Brain microvascular endothelial cell (primary cell): ENCODE measurements around the gene DNAJB9.
A peak's percentile ranks its signal among the peaks of the same experiment; 100 is the strongest.

Experiments used
- DNase-seq: peaks from one replicate; pipeline ENCODE4 v3.0.0-alpha.2; 2020
- H3K27ac ChIP-seq: fragments of 250-450 bp; sonication (Bioruptor Pico); 2 replicates; pipeline ENCODE4 v1.5.1; 2020; ENCODE audit warnings: mild to moderate bottlenecking, moderate library complexity
- H3K27me3 ChIP-seq: fragments of 250-450 bp; sonication (Bioruptor Pico); replicated peaks from 2 replicates; pipeline ENCODE4 v1.5.1; 2020; ENCODE audit warnings: mild to moderate bottlenecking
- H3K36me3 ChIP-seq: fragments of 250-450 bp; sonication (Bioruptor Pico); replicated peaks from 2 replicates; pipeline ENCODE4 v1.5.1; 2020; ENCODE audit warnings: mild to moderate bottlenecking
- H3K4me3 ChIP-seq: 2 replicates; pipeline ENCODE4 v1.5.1; 2011; ENCODE audit warnings: low read depth, mild to moderate bottlenecking, control low read depth, low read length, moderate library complexity
- in situ Hi-C: cut with HindIII; loops from 2 replicates; pipeline ENCODE4 v1.10.0; 2017; ENCODE audit warnings: low sequenced_read_pairs, low pct_ligation_motif_present
- TF ChIP-seq, protein P1 (sequence below): IDR thresholded peaks from 2 replicates; pipeline ENCODE4 v1.5.1; 2011; ENCODE audit warnings: low read depth, mild to moderate bottlenecking, moderate library complexity, low read length, control low read depth, inconsistent platforms; ENCODE audit errors: missing control alignments

The DNAJB9 gene

GRCh38 chr7:108565987-108566386 lies 3.7 kb upstream of the DNAJB9 start:
- in situ Hi-C loops = no loop called here
- H3K27ac ChIP-seq = no peak overlapping the region
- H3K36me3 ChIP-seq = peaks cover 2% of the 10 kb centered on the region
- TF ChIP-seq, protein P1, sequence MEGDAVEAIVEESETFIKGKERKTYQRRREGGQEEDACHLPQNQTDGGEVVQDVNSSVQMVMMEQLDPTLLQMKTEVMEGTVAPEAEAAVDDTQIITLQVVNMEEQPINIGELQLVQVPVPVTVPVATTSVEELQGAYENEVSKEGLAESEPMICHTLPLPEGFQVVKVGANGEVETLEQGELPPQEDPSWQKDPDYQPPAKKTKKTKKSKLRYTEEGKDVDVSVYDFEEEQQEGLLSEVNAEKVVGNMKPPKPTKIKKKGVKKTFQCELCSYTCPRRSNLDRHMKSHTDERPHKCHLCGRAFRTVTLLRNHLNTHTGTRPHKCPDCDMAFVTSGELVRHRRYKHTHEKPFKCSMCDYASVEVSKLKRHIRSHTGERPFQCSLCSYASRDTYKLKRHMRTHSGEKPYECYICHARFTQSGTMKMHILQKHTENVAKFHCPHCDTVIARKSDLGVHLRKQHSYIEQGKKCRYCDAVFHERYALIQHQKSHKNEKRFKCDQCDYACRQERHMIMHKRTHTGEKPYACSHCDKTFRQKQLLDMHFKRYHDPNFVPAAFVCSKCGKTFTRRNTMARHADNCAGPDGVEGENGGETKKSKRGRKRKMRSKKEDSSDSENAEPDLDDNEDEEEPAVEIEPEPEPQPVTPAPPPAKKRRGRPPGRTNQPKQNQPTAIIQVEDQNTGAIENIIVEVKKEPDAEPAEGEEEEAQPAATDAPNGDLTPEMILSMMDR = no peak
- DNase-seq = no peak
- no peaks in the 10 kb centered on the region for H3K27me3 ChIP-seq
- H3K4me3 ChIP-seq = no peak overlapping the region

GRCh38 chr7:108568801-108569380 lies 783 bp upstream of the DNAJB9 start:
- H3K36me3 ChIP-seq = peaks cover 11% of the 10 kb centered on the region
- peak overlapping the region; percentile 96 for H3K27ac ChIP-seq
- TF ChIP-seq, protein P1 = no peak
- DNase-seq = no peak
- H3K4me3 ChIP-seq = peak overlapping the region; percentile 98
- in situ Hi-C loops = no loop called here
- no peaks in the 10 kb centered on the region for H3K27me3 ChIP-seq

DNA sequence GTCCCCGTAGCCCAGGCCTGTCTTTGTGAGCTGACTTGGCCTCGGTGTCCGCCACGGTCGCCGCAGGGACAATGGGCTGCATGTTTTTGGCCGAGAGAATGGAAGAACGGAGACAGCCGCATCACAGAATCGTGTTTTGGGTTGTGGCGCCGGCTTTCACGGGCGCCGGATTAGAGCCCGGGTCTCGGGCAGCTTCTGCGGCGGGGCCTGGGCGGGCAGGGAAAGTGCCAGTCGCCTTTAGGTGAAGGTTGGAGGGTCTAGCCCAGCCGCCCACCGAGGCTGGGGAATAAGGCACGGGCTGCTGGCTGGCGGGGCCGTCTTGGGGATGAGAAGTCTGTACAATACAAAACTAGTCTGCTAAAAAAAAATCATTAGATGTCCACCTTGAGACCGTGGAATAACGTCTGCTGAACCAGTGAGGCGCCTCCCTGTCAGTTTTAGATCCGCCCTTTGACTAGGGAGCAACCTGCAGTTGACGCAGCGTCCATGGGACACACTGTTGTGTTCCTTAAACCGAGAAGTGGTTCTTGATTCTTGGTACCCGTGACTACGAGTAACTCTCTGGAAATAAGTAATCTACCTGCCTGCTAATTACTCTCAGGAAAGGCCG lies 577 bp downstream of the DNAJB9 start:
- TF ChIP-seq, protein P1 = no peak
- in situ Hi-C loops = no loop called here
- Histone ChIP-seq H3K36me3 (peaks cover 14% of the 10 kb centered on the region), H3K27ac (peak overlapping the region; percentile 96), H3K27me3 (no peaks in the 10 kb centered on the region), H3K4me3 (peak overlapping the region; percentile 98)
- peak; percentile 42 for DNase-seq

GRCh38 chr7:108572480-108572879 lies 2.8 kb downstream of the DNAJB9 start:
- in situ Hi-C loops = no loop called here
- H3K27ac ChIP-seq = no peak overlapping the region
- peaks cover 15% of the 10 kb centered on the region for H3K36me3 ChIP-seq
- no peak overlapping the region for H3K4me3 ChIP-seq
- TF ChIP-seq, protein P1 = no peak
- no peaks in the 10 kb centered on the region for H3K27me3 ChIP-seq
- DNase-seq = no peak

- no peak overlapping the region for H3K4me3 ChIP-seq
- no peak overlapping the region for H3K27ac ChIP-seq
- peaks cover 15% of the 10 kb centered on the region for H3K36me3 ChIP-seq
- DNase-seq = no peak
- in situ Hi-C loops = no loop called here
- no peaks in the 10 kb centered on the region for H3K27me3 ChIP-seq
- TF ChIP-seq, protein P1 = no peak
Observed at GRCh38 chr7:108575156-108575555, 5.5 kb downstream of the DNAJB9 start.

- Histone ChIP-seq H3K27me3 (no peaks in the 10 kb centered on the region), H3K36me3 (peaks cover 15% of the 10 kb centered on the region)
Observed at GRCh38 chr7:108576116-108576515, 6.4 kb downstream of the DNAJB9 start.

More at GRCh38 chr7:108576116-108576515, 6.4 kb downstream of the DNAJB9 start:
- Histone ChIP-seq H3K4me3 (no peak overlapping the region), H3K27ac (no peak overlapping the region)
- TF ChIP-seq, protein P1 = no peak
- in situ Hi-C loops = no loop called here
- no peak for DNase-seq
